ENCODE results near the gene PHLDB2. TPM values are rescaled to one million over a fixed set of nuclear protein-coding genes. Genes with fewer than 3 reads are reported as not detected.

The PHLDB2 gene
- total and polyA plus RNA-seq, 2 of the 8 experiments (the other 6 are each of a cell fraction or from before 2014, with no cell fraction given), result 5.8 to 22.6 TPM

GRCh38 chr3:111848778-111849177, 10.3 kb upstream of the PHLDB2 start:
- Histone ChIP-seq H3K4ac (replicated peaks; ENCODE audit: insufficient read length, low read depth, low read length) (no peak overlapping the region), H3K9me3 (ENCODE audit: insufficient read depth in 2 of 2, low read depth in 1 of 2, low read length in 1 of 2) (no peaks in the 10 kb centered on the region), H4K8ac (ENCODE audit: extremely low read depth, insufficient read depth, low read length) (no peak overlapping the region), H2BK120ac (replicated peaks; ENCODE audit: low read depth, low read length) (no peak overlapping the region), H4K91ac (replicated peaks; ENCODE audit: insufficient read length, low read length) (no peak overlapping the region), H3K4me1 (replicated peaks in 1 of 4; ENCODE audit: control insufficient read depth in 3 of 4, insufficient read depth in 4 of 4, low read length in 3 of 4) (no peaks in the 10 kb centered on the region), H2BK20ac (ENCODE audit: low read length) (no peak overlapping the region), H2AK5ac (ENCODE audit: low read depth, low read length) (no peak overlapping the region), H2BK5ac (ENCODE audit: low read depth, low read length) (no peak overlapping the region), H3K14ac (ENCODE audit: insufficient read length) (no peak overlapping the region), H3K36me3 (ENCODE audit: control insufficient read depth in 2 of 4, insufficient read depth in 4 of 4, low read length in 3 of 4) (no peaks in the 10 kb centered on the region), H3K27me3 (replicated peaks in 1 of 4; ENCODE audit: control insufficient read depth in 3 of 4, extremely low read depth in 1 of 4, insufficient read depth in 3 of 4, low read length in 3 of 4) (no peaks in the 10 kb centered on the region), H3K4me2 (ENCODE audit: insufficient read depth in 1 of 2, low read depth in 2 of 2, low read length in 2 of 2) (no peak overlapping the region), H3K9ac (replicated peaks in 1 of 4; ENCODE audit: extremely low read depth in 1 of 4, low read depth in 3 of 4, low read length in 3 of 4) (no peak overlapping the region), H2BK15ac (ENCODE audit: low read length) (no peak overlapping the region), H4K5ac (ENCODE audit: insufficient read length, low read depth, low read length) (no peak overlapping the region), H2AFZ (ENCODE audit: low read length) (no peak overlapping the region), H3K18ac (ENCODE audit: extremely low read depth, low read length) (no peak overlapping the region), H3K4me3 (ENCODE audit: extremely low read depth in 1 of 4, insufficient read depth in 2 of 4, low read depth in 3 of 4, low read length in 4 of 4) (no peak overlapping the region), H3K27ac (ENCODE audit: low read depth, low read length) (no peak overlapping the region), H3K56ac (replicated peaks; ENCODE audit: insufficient read length, low read depth, low read length) (no peak overlapping the region), H3K79me2 (ENCODE audit: control insufficient read depth in 1 of 2, insufficient read depth in 2 of 2, low read length in 2 of 2) (no peaks in the 10 kb centered on the region), H2BK12ac (ENCODE audit: low read depth, low read length) (no peak overlapping the region), H3K23ac (ENCODE audit: insufficient read length) (no peak overlapping the region), H3K23me2 (ENCODE audit: low read depth, low read length) (no peaks in the 10 kb centered on the region; the same call in 1 of the 2 replicates), H3K79me1 (ENCODE audit: low read depth, low read length) (no peaks in the 10 kb centered on the region), H4K20me1 (replicated peaks in 1 of 2; ENCODE audit: control insufficient read depth in 1 of 2, insufficient read depth in 2 of 2, low read length in 2 of 2) (no peaks in the 10 kb centered on the region)
- DNase-seq (ENCODE audit: low read depth in 1 of 2, low spot score in 2 of 2) (no peak), FAIRE-seq (no peak)
- TF ChIP-seq BACH1 (IDR thresholded peaks at IDR 0.05; ENCODE audit: low read length), result no peak
- TF ChIP-seq YY1 (IDR thresholded peaks at IDR 0.05; ENCODE audit: low read depth, low read length), result no peak
- no peak for TF ChIP-seq TBP (IDR thresholded peaks at IDR 0.05; ENCODE audit: low read depth, low read length)
- no peak for TF ChIP-seq RFX5 (IDR thresholded peaks at IDR 0.05; ENCODE audit: borderline replicate concordance, low read depth, low read length)
- no peak for TF ChIP-seq POLR2A (IDR thresholded peaks at IDR 0.05; ENCODE audit: control extremely low read depth in 1 of 2, low read depth in 2 of 2, low read length in 2 of 2)
- TF ChIP-seq NANOG (IDR thresholded peaks at IDR 0.05; ENCODE audit: insufficient read depth, low read depth, low read length, poor library complexity, severe bottlenecking), result no peak
- no peak for TF ChIP-seq SAP30 (IDR thresholded peaks at IDR 0.05; ENCODE audit: insufficient read depth, insufficient replicate concordance, low read length)
- TF ChIP-seq HDAC2 (IDR thresholded peaks at IDR 0.05; ENCODE audit: borderline replicate concordance in 1 of 2, low read depth in 2 of 2, low read length in 2 of 2), result no peak
- no peak for TF ChIP-seq CTBP2 (IDR thresholded peaks at IDR 0.05; ENCODE audit: borderline replicate concordance, insufficient read depth, insufficient read length, low read length)
- no peak for TF ChIP-seq POLR2AphosphoS5 (IDR thresholded peaks at IDR 0.05; ENCODE audit: low read depth, low read length)
- CTCF ChIA-PET (ENCODE audit: partially characterized antibody), result interaction anchor here (0.7 to 2.1 kb wide), 4 partner anchors 10 to 130 kb away, joined by 3 to 4 read pairs (median 3); no protein-coding TSS in a partner anchor
- POLR2A ChIA-PET (ENCODE audit: partially characterized antibody), result no interaction called here
- 50% methylated on average over 2 of the region's 2 CpGs; no CpG with 5 or more reads in 1 of the 2 experiments for WGBS, 2 experiments (ENCODE audit: extremely low coverage in 1 of 2, insufficient coverage in 1 of 2, insufficient read length in 1 of 2, insufficient replicate concordance in 2 of 2, low coverage in 1 of 2, low lambda C conversion rate in 2 of 2, missing lambda C conversion rate in 1 of 2)

All from H1 (cell line).